ENCODE results near the gene KANSL1. TPM values are rescaled to one million over a fixed set of nuclear protein-coding genes. Genes with fewer than 3 reads are reported as not detected.

Gene KANSL1
- total RNA-seq, 1 donor from 2014 or later, result 102 TPM

DNA sequence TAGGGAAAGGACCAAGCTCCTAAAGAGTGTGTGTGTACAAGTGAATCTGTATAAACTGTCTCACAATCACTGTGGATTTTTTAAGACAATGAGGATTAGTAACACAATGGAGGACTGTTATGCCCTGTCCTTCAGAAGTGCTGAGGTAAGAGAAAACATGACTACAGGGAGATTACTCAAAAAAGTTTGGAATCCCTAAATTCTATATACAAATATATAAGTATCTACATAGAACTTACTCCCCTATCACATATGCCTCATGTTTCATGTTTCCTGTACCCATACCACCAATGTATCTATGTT lies 112.3 kb downstream of the KANSL1 start:
- no peak for DNase-seq (ENCODE audit: extremely low spot score, unreplicated experiment)
- H3K4me1 Mint-ChIP-seq (ENCODE audit: unreplicated experiment), result peaks cover 21% of the 10 kb centered on the region
- H3K27me3 Mint-ChIP-seq (ENCODE audit: unreplicated experiment), result no peaks in the 10 kb centered on the region
- H3K36me3 Mint-ChIP-seq (ENCODE audit: unreplicated experiment), result peaks cover 22% of the 10 kb centered on the region
- H3K4me3 Mint-ChIP-seq (ENCODE audit: unreplicated experiment), result no peak overlapping the region
- H3K27ac Mint-ChIP-seq (ENCODE audit: unreplicated experiment), result no peak overlapping the region
- H3K9me3 Mint-ChIP-seq (ENCODE audit: unreplicated experiment), result no peaks in the 10 kb centered on the region
- no peak for TF ChIP-seq CTCF (IDR thresholded peaks at IDR 0.05)

GRCh38 chr17:46080118-46081017 lies 112.9 kb downstream of the KANSL1 start:
- peaks cover 21% of the 10 kb centered on the region for H3K4me1 Mint-ChIP-seq (ENCODE audit: unreplicated experiment)
- no peak overlapping the region for H3K27ac Mint-ChIP-seq (ENCODE audit: unreplicated experiment)
- peaks cover 22% of the 10 kb centered on the region for H3K36me3 Mint-ChIP-seq (ENCODE audit: unreplicated experiment)
- H3K9me3 Mint-ChIP-seq (ENCODE audit: unreplicated experiment), result no peaks in the 10 kb centered on the region
- no peaks in the 10 kb centered on the region for H3K27me3 Mint-ChIP-seq (ENCODE audit: unreplicated experiment)
- DNase-seq (ENCODE audit: extremely low spot score, unreplicated experiment), result no peak
- no peak overlapping the region for H3K4me3 Mint-ChIP-seq (ENCODE audit: unreplicated experiment)
- TF ChIP-seq CTCF (IDR thresholded peaks at IDR 0.05), result no peak

- no peak overlapping the region for H3K4me3 Mint-ChIP-seq (ENCODE audit: unreplicated experiment)
- peaks cover 19% of the 10 kb centered on the region for H3K36me3 Mint-ChIP-seq (ENCODE audit: unreplicated experiment)
- peaks cover 23% of the 10 kb centered on the region for H3K4me1 Mint-ChIP-seq (ENCODE audit: unreplicated experiment)
- no peak for DNase-seq (ENCODE audit: extremely low spot score, unreplicated experiment)
- H3K27ac Mint-ChIP-seq (ENCODE audit: unreplicated experiment), result no peak overlapping the region
- no peaks in the 10 kb centered on the region for H3K27me3 Mint-ChIP-seq (ENCODE audit: unreplicated experiment)
- TF ChIP-seq CTCF (IDR thresholded peaks at IDR 0.05), result no peak
- no peaks in the 10 kb centered on the region for H3K9me3 Mint-ChIP-seq (ENCODE audit: unreplicated experiment)
Observed at GRCh38 chr17:46078675-46079074, 114.6 kb downstream of the KANSL1 start.

DNA sequence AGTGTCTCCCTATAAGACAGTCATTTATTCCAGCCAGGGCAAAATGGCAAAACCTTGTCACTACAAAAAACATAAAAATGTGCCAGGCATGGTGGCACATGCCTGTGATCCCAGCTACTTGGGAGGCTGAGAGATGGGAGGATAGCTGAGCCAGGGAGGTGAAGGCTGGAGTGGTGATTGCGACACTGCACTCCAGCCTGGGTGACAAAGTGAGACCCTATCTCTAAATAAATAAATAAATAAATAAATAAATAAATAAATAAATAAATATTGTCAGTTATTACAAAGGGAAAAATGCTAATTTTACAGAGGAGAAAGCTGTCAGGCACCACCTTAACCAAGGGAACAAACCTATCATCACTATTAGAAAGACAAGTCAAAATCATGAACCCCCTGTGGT lies 118.7 kb downstream of the KANSL1 start:
- peaks cover 34% of the 10 kb centered on the region for H3K4me1 Mint-ChIP-seq (ENCODE audit: unreplicated experiment)
- no peak overlapping the region for H3K27ac Mint-ChIP-seq (ENCODE audit: unreplicated experiment)
- no peak for DNase-seq (ENCODE audit: extremely low spot score, unreplicated experiment)
- H3K9me3 Mint-ChIP-seq (ENCODE audit: unreplicated experiment), result no peaks in the 10 kb centered on the region
- H3K27me3 Mint-ChIP-seq (ENCODE audit: unreplicated experiment), result no peaks in the 10 kb centered on the region
- TF ChIP-seq CTCF (IDR thresholded peaks at IDR 0.05), result no peak
- H3K36me3 Mint-ChIP-seq (ENCODE audit: unreplicated experiment), result peaks cover 15% of the 10 kb centered on the region
- H3K4me3 Mint-ChIP-seq (ENCODE audit: unreplicated experiment), result no peak overlapping the region

DNA sequence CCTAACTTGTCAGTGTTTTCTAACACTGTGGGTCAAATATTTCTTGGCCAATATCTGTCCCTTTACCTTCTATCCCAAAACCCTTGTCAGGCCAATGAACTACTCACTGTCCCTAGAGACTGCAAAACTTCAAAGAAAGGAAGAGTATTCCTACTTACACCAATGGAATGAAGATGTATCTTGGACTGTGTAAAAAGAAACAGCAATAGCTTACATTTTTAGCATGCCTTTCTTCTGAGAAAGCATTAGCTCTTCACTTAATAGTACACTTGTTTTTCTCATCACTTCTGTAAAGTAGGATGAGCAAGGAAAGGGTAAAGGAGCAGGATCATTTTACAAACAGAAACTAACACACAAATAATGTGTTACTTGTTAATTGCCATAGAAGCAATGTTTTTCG lies 120.2 kb downstream of the KANSL1 start:
- H3K4me3 Mint-ChIP-seq (ENCODE audit: unreplicated experiment), result no peak overlapping the region
- DNase-seq (ENCODE audit: extremely low spot score, unreplicated experiment), result no peak
- H3K27me3 Mint-ChIP-seq (ENCODE audit: unreplicated experiment), result no peaks in the 10 kb centered on the region
- peaks cover 10% of the 10 kb centered on the region for H3K36me3 Mint-ChIP-seq (ENCODE audit: unreplicated experiment)
- H3K27ac Mint-ChIP-seq (ENCODE audit: unreplicated experiment), result peak overlapping the region; percentile 69
- peaks cover 34% of the 10 kb centered on the region for H3K4me1 Mint-ChIP-seq (ENCODE audit: unreplicated experiment)
- no peaks in the 10 kb centered on the region for H3K9me3 Mint-ChIP-seq (ENCODE audit: unreplicated experiment)
- no peak for TF ChIP-seq CTCF (IDR thresholded peaks at IDR 0.05)

All from osteocyte (in vitro differentiated cells).